HepG2 (cell line): ENCODE results near the gene TEAD1.

Experiments
- ADNP ChIP-seq: sonication (generic); formaldehyde crosslinking; IDR thresholded peaks from 2 replicates; pipeline ENCODE4 v1.4.0; 2020; ENCODE audit warnings: missing genetic modification reagents
- CTCF ChIP-seq: sonication (generic); formaldehyde crosslinking; IDR thresholded peaks from 2 replicates; pipeline ENCODE4 v1.5.0; 2020; ENCODE audit warnings: mild to moderate bottlenecking, missing genetic modification reagents, moderate library complexity
- ZFYVE20 ChIP-seq: sonication (generic); formaldehyde crosslinking; IDR thresholded peaks from 2 replicates; pipeline ENCODE4 v1.8.0; 2023; ENCODE audit warnings: low read depth, mild to moderate bottlenecking, moderate library complexity, missing genetic modification reagents, borderline replicate concordance
- ZNF816 ChIP-seq: sonication (generic); formaldehyde crosslinking; IDR thresholded peaks from 2 replicates; pipeline ENCODE4 v1.8.0; 2022; ENCODE audit warnings: missing genetic modification reagents, mild to moderate bottlenecking, borderline replicate concordance

GRCh38 chr11:12815931-12816494 lies 141.8 kb downstream of the TEAD1 start:
- no peak for TF ChIP-seq ADNP (CRISPR knock-in tag)
- no peak for TF ChIP-seq ZFYVE20 (CRISPR knock-in tag)
- no peak for TF ChIP-seq ZNF816
- TF ChIP-seq CTCF (CRISPR knock-in tag), result no peak
